Measurements from ENCODE around the gene UBE2V1.
A peak's percentile ranks its signal among the peaks of the same experiment; 100 is the strongest.

The UBE2V1 gene

GRCh38 chr20:50116368-50116999, 3.5 kb upstream of the UBE2V1 start:
- H3K36me3 ChIP-seq (ENCODE audit: control insufficient read depth in 2 of 2, insufficient read depth in 2 of 2, low read length in 2 of 2) = no peaks in the 10 kb centered on the region
- H3K4me3 ChIP-seq (ENCODE audit: low read length in 2 of 2) = peak overlapping the region; percentile 69 to 95
- H3K4me1 ChIP-seq (ENCODE audit: control insufficient read depth in 2 of 2, insufficient read depth in 2 of 2, low read length in 2 of 2) = peaks cover 29 to 32% of the 10 kb centered on the region in 2 donors
- H3K9ac ChIP-seq (ENCODE audit: low read depth in 1 of 2, low read length in 2 of 2) = peak overlapping the region; percentile 10 to 83
- H3K27ac ChIP-seq (ENCODE audit: low read depth in 2 of 2, low read length in 2 of 2) = peak overlapping the region; percentile 5 to 58
- no peaks in the 10 kb centered on the region for H3K27me3 ChIP-seq (ENCODE audit: control insufficient read depth in 2 of 2, insufficient read depth in 2 of 2, low read length in 2 of 2)
- H3K9me3 ChIP-seq (ENCODE audit: control insufficient read depth in 2 of 2, low read length in 2 of 2) = no peaks in the 10 kb centered on the region

DNA sequence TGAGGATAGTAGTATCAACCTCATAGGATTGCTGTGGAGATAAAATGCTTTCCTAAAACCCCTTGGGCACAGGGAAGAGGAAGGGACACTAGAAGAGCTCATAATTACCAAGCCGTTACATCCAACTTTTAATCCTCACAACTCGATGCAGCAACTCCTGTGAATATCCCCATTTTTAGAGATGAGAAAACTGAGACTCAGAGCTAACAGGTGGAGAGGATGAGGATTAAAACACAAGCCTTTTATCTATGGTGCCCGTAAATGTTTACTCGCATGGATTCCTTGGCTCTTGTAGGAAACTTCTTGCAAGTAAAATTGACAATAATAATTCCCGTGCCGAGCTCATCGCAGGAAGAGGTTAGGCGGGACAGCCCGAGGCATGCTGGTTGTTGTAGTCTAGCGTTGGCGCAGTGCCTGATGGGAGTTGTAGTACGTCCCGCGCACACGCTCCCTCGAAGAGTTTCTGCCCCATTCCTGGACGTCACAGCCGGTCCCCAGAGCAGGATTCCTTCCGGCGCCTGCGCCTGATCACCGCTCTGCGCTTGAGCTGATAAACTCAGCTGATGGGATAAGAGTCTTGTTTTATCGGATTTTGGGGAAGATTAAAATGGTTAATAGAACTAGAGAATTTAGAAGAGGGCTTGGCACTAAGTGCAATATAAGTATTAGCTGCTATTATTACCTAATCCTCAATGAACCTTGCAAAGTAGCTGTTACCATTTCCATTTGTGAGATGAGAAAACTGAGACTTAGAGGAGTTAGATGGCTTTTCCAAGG, 2.8 kb upstream of the UBE2V1 start:
- peak overlapping the region; percentile 5 to 58 for H3K27ac ChIP-seq (ENCODE audit: low read depth in 2 of 2, low read length in 2 of 2)
- no peaks in the 10 kb centered on the region for H3K27me3 ChIP-seq (ENCODE audit: control insufficient read depth in 2 of 2, insufficient read depth in 2 of 2, low read length in 2 of 2)
- no peaks in the 10 kb centered on the region for H3K9me3 ChIP-seq (ENCODE audit: control insufficient read depth in 2 of 2, low read length in 2 of 2)
- H3K9ac ChIP-seq (ENCODE audit: low read depth in 1 of 2, low read length in 2 of 2) = peak overlapping the region; percentile 59 to 83
- H3K36me3 ChIP-seq (ENCODE audit: control insufficient read depth in 2 of 2, insufficient read depth in 2 of 2, low read length in 2 of 2) = no peaks in the 10 kb centered on the region
- peak overlapping the region; percentile 69 to 95 for H3K4me3 ChIP-seq (ENCODE audit: low read length in 2 of 2)
- peaks cover 32 to 35% of the 10 kb centered on the region in 2 donors for H3K4me1 ChIP-seq (ENCODE audit: control insufficient read depth in 2 of 2, insufficient read depth in 2 of 2, low read length in 2 of 2)

GRCh38 chr20:50115041-50115512, 2.1 kb upstream of the UBE2V1 start:
- H3K4me3 ChIP-seq (ENCODE audit: low read length in 2 of 2) = peak overlapping the region; percentile 69 to 95
- H3K27ac ChIP-seq (ENCODE audit: low read depth in 2 of 2, low read length in 2 of 2) = peak overlapping the region in 1 of 2 donors; percentile 58
- no peaks in the 10 kb centered on the region for H3K36me3 ChIP-seq (ENCODE audit: control insufficient read depth in 2 of 2, insufficient read depth in 2 of 2, low read length in 2 of 2)
- no peaks in the 10 kb centered on the region for H3K27me3 ChIP-seq (ENCODE audit: control insufficient read depth in 2 of 2, insufficient read depth in 2 of 2, low read length in 2 of 2)
- H3K9ac ChIP-seq (ENCODE audit: low read depth in 1 of 2, low read length in 2 of 2) = peak overlapping the region; percentile 59 to 83
- peaks cover 39 to 42% of the 10 kb centered on the region in 2 donors for H3K4me1 ChIP-seq (ENCODE audit: control insufficient read depth in 2 of 2, insufficient read depth in 2 of 2, low read length in 2 of 2)
- no peaks in the 10 kb centered on the region for H3K9me3 ChIP-seq (ENCODE audit: control insufficient read depth in 2 of 2, low read length in 2 of 2)

DNA sequence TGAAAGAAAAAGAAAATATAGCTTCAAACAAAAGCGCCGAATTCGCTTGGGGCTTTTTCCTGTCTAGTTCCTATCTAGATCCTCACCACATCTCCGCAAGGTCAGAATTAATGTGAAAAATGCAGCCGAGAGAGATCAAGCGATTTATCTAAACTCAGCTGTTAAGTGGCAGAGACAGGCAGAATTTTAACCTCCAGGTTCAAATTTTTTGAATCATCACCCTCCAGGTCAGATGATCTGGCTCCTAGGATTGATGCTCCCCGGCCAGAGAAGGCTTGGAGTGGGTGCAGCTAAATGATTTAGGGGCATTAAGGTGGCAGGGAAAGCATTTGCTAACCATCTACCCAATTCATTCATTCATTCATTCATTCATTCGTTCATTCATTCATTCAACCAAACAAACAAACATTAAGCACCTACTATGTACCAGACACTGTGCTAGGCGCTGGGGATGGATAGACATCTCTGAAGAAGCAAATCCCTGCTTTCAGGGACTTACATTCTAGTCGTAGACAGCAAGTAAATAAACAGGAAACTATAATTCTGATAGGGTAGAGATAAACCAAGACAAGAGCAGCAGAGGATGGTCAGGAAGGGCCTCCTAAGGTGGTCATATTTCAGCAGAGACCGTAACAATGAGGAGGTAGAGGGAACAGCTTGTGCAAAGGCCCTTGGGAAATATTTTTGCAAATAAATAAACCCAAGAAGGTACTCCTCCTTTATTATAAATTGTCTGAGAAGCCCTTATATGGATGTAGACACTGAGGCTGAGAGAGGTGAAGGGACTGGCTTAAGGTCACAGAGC, 672 bp upstream of the UBE2V1 start:
- peaks cover 49 to 53% of the 10 kb centered on the region in 2 donors for H3K4me1 ChIP-seq (ENCODE audit: control insufficient read depth in 2 of 2, insufficient read depth in 2 of 2, low read length in 2 of 2)

GRCh38 chr20:50111829-50112495, 988 bp downstream of the UBE2V1 start:
- Histone ChIP-seq H3K36me3 (ENCODE audit: control insufficient read depth in 2 of 2, insufficient read depth in 2 of 2, low read length in 2 of 2) (peaks cover 0 to 3% of the 10 kb centered on the region in 2 donors), H3K4me1 (ENCODE audit: control insufficient read depth in 2 of 2, insufficient read depth in 2 of 2, low read length in 2 of 2) (peaks cover 56 to 61% of the 10 kb centered on the region in 2 donors), H3K27ac (ENCODE audit: low read depth in 2 of 2, low read length in 2 of 2) (peak overlapping the region; percentile 90 to 95), H3K9me3 (ENCODE audit: control insufficient read depth in 2 of 2, low read length in 2 of 2) (no peaks in the 10 kb centered on the region), H3K27me3 (ENCODE audit: control insufficient read depth in 2 of 2, insufficient read depth in 2 of 2, low read length in 2 of 2) (no peaks in the 10 kb centered on the region), H3K4me3 (ENCODE audit: low read length in 2 of 2) (peak overlapping the region; percentile 80 to 93), H3K9ac (ENCODE audit: low read depth in 1 of 2, low read length in 2 of 2) (peak overlapping the region; percentile 90)

More for the DNA sequence above, 672 bp upstream of the UBE2V1 start:
- no peaks in the 10 kb centered on the region for H3K27me3 ChIP-seq (ENCODE audit: control insufficient read depth in 2 of 2, insufficient read depth in 2 of 2, low read length in 2 of 2)
- H3K36me3 ChIP-seq (ENCODE audit: control insufficient read depth in 2 of 2, insufficient read depth in 2 of 2, low read length in 2 of 2) = no peaks in the 10 kb centered on the region
- H3K9ac ChIP-seq (ENCODE audit: low read depth in 1 of 2, low read length in 2 of 2) = peak overlapping the region; percentile 90 to 95
- H3K4me3 ChIP-seq (ENCODE audit: low read length in 2 of 2) = peak overlapping the region; percentile 80 to 93
- no peaks in the 10 kb centered on the region for H3K9me3 ChIP-seq (ENCODE audit: control insufficient read depth in 2 of 2, low read length in 2 of 2)
- H3K27ac ChIP-seq (ENCODE audit: low read depth in 2 of 2, low read length in 2 of 2) = peak overlapping the region; percentile 90 to 95

GRCh38 chr20:50111120-50111828, 1.7 kb downstream of the UBE2V1 start:
- Histone ChIP-seq H3K36me3 (ENCODE audit: control insufficient read depth in 2 of 2, insufficient read depth in 2 of 2, low read length in 2 of 2) (peaks cover 0 to 3% of the 10 kb centered on the region in 2 donors), H3K4me1 (ENCODE audit: control insufficient read depth in 2 of 2, insufficient read depth in 2 of 2, low read length in 2 of 2) (peaks cover 54 to 58% of the 10 kb centered on the region in 2 donors), H3K9me3 (ENCODE audit: control insufficient read depth in 2 of 2, low read length in 2 of 2) (no peaks in the 10 kb centered on the region), H3K27me3 (ENCODE audit: control insufficient read depth in 2 of 2, insufficient read depth in 2 of 2, low read length in 2 of 2) (no peaks in the 10 kb centered on the region), H3K4me3 (ENCODE audit: low read length in 2 of 2) (peak overlapping the region; percentile 80 to 93), H3K27ac (ENCODE audit: low read depth in 2 of 2, low read length in 2 of 2) (no peak overlapping the region), H3K9ac (ENCODE audit: low read depth in 1 of 2, low read length in 2 of 2) (peak overlapping the region; percentile 90)

GRCh38 chr20:50110141-50111047, 2.6 kb downstream of the UBE2V1 start:
- Histone ChIP-seq H3K27me3 (ENCODE audit: control insufficient read depth in 2 of 2, insufficient read depth in 2 of 2, low read length in 2 of 2) (no peaks in the 10 kb centered on the region), H3K4me3 (ENCODE audit: low read length in 2 of 2) (peak overlapping the region in 1 of 2 donors; percentile 45), H3K36me3 (ENCODE audit: control insufficient read depth in 2 of 2, insufficient read depth in 2 of 2, low read length in 2 of 2) (peaks cover 0 to 3% of the 10 kb centered on the region in 2 donors), H3K9ac (ENCODE audit: low read depth in 1 of 2, low read length in 2 of 2) (peak overlapping the region in 1 of 2 donors; percentile 19), H3K9me3 (ENCODE audit: control insufficient read depth in 2 of 2, low read length in 2 of 2) (no peaks in the 10 kb centered on the region), H3K27ac (ENCODE audit: low read depth in 2 of 2, low read length in 2 of 2) (peak overlapping the region; percentile 23 to 69), H3K4me1 (ENCODE audit: control insufficient read depth in 2 of 2, insufficient read depth in 2 of 2, low read length in 2 of 2) (peaks cover 50 to 55% of the 10 kb centered on the region in 2 donors)

DNA sequence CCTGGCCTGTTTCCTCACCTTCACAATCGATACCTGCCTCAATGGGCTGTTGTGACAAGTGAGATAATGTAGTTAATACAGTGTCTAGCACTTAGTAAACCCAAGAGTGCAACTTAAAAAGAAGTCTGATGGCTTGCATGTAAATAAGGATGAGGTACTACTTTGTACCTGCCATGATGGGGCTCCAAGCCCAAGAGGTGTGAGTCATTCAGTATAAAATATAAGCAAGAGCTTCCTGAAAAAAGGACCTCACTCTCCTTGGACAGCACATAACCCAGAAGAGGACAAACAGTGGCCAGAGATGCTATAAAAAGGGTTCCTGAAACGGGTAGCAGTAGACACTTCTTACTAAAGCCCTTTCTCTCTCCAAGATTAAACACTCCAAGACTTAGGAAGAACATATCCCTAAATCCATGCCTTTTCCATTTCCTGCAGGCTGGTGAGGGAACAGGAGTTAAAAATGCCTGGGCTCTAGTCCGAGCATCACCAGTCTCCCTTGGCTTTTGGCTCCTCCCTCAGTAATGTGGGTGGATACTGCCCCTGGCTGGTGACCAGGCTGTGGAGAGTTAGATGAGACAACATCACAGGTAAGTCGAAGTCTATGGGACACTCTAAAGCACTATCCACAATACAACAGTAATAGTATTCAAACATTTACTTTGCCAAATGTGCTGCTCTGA, 4.3 kb downstream of the UBE2V1 start:
- Histone ChIP-seq H3K4me1 (ENCODE audit: control insufficient read depth in 2 of 2, insufficient read depth in 2 of 2, low read length in 2 of 2) (peaks cover 43 to 46% of the 10 kb centered on the region in 2 donors), H3K36me3 (ENCODE audit: control insufficient read depth in 2 of 2, insufficient read depth in 2 of 2, low read length in 2 of 2) (peaks cover 0 to 3% of the 10 kb centered on the region in 2 donors), H3K9ac (ENCODE audit: low read depth in 1 of 2, low read length in 2 of 2) (no peak overlapping the region), H3K9me3 (ENCODE audit: control insufficient read depth in 2 of 2, low read length in 2 of 2) (no peaks in the 10 kb centered on the region), H3K27ac (ENCODE audit: low read depth in 2 of 2, low read length in 2 of 2) (no peak overlapping the region), H3K4me3 (ENCODE audit: low read length in 2 of 2) (no peak overlapping the region), H3K27me3 (ENCODE audit: control insufficient read depth in 2 of 2, insufficient read depth in 2 of 2, low read length in 2 of 2) (no peaks in the 10 kb centered on the region)
